Fibroblast of villous mesenchyme (primary cell): ENCODE results near the gene CRKL. TPM values are rescaled to one million over a fixed set of nuclear protein-coding genes. Genes with fewer than 3 reads are reported as not detected.

Source experiments
- DNase-seq: peaks from one replicate; pipeline ENCODE4 v3.0.0-alpha.2; 2010; ENCODE audit warnings: low read depth
- H3K4me3 ChIP-seq: 2 replicates; pipeline ENCODE4 v1.5.1; 2011; ENCODE audit warnings: low read depth, mild to moderate bottlenecking, low read length
- CTCF ChIP-seq: IDR thresholded peaks from 2 replicates; pipeline ENCODE4 v1.5.1; 2012; ENCODE audit warnings: low read depth, mild to moderate bottlenecking, low read length; ENCODE audit not compliant: insufficient read depth
- total RNA-seq: library from RNA; depleted of rRNA; stranded (reverse); fragments of >200 nt; gene quantifications from 2 replicates; pipeline ENCODE4 v1.2.3, GENCODE V29; 2012

CRKL gene
- total RNA-seq, 1 donor: 57.4 TPM

DNA sequence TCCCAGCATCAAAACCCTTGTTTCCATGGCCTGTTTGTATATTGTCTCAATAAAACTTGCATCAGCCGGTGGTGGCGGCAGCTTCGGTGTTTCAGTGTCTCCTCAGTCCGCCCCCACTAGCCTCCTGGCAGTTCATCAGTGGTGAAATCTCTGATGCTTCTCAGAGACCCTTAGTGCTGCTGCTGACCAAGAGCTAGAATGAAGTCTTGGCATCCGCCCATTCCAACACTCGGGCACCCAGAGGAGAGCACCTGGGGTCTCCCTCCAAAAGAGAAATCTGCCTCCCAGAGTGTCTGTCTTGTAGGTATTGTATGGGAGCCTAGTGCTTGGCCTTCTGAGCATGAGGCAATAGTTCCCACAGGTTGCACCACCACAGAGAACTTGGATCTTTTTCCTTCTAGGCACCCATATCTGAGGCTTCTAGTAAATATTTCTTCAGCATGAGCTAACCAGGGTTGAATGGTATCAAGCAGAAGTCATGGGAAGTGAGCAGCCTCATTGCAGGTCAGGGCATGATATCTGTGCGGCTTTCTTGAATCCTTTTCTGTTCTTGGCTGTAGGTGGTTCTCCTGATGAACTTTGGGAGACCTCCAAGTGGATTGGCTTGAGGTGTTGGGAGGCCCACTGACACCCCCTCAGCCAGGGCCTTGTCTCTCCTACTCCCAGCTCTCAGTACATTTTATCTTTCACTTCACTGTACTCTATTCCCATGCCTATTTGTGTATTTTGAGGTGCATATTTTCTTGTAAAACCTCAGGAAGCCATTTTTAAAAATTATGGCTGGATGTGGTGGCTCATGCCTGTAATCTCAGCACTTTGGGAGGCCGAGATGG is 36.7 kb downstream of the CRKL start:
- no peak for TF ChIP-seq CTCF
- peak; percentile 89 for DNase-seq
- H3K4me3 ChIP-seq: no peak overlapping the region

DNA sequence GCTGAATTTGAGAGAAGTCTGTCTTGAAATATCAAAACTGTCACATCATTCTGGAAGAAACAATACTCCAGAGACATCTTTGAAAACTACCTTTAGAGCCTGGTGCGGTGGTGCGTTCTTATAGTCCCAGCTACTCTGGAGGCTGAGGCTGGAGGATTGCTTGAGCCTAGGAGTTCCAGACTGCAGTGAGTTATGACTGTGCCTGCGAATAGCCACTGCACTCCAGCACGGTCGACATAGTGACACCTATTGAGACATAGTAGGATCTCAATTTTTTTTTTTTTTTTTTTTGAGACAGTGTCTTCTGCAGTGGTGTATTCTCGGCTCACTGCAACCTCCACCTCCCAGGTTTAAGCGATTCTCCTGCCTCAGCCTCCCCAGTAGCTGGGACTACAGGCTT is 38.3 kb downstream of the CRKL start:
- H3K4me3 ChIP-seq: no peak overlapping the region
- DNase-seq: no peak
- no peak for TF ChIP-seq CTCF

DNA sequence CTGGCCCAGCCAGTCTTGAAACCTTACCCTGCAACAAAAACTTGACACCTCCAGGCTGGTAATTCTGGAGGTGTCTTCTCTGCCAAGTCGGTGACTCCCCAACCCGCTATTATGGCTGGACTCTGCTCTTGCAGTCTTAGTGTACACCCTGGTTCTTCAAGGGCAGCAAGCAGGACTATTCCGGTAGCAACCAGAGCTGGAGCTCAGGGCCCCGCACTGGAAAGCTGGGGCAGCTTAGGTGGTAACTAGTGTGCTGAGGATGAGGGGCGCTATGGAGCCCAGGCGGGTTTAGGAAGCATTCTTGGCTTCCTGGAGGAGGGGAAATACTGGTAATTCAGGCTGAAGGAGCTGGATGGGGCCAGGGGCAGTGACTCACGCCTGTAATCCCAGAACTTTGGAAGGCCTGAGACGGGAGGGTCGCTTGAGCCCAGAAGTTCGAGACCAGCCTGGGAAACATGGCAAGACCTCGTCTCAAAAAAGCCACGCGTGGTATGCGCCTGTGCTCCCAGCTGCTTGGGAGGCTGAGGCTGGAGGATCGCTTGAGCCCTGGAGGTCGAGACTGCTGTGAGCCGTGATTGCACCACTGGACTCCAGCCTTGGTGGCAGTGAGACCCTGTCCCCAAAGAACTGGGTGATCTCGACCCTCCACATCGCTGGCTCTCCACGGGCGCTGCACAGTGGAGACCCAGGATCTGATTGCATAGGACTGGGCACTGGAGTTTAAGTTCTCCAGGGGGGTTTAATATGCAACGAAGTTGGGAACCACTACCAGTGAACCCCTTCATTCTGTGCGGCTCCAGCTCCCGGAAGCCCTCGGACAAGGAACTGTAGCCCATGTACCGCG is 39.3 kb downstream of the CRKL start:
- no peak for DNase-seq
- no peak for TF ChIP-seq CTCF

DNA sequence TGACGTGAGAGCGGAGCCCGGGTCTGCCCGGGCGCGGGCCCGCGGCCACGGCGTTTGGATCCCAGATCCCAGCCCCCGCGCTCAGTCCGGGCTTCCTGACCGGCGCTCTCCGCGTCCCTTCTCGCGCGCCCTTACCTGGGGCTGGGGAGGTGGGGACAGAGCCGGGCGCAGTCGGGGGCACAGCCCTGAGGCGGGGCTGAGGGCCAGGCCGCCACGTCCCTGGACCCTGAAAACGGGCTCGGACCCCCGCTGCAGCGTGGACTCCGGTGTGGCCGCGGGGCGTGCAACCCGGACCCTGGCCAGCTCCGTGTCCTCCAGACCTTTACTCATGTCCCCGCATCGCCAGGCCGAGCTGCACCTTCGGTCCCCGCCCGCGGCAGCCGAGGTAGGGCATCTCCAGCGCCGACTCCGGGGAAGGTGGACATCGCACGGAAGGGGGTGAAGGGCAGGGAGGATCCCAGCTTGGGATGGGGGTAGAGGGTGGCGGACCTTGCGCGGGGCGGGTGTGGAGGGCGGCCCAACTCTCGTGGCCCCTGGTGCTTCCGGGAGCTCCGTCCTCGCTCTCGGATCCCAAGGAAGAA is 40.0 kb downstream of the CRKL start:
- TF ChIP-seq CTCF: no peak
- DNase-seq: no peak
- H3K4me3 ChIP-seq: peak overlapping the region; percentile 76

More for the DNA sequence above, 39.3 kb downstream of the CRKL start:
- H3K4me3 ChIP-seq: peak overlapping the region; percentile 76

GRCh38 chr22:20957683-20958431 is 40.6 kb downstream of the CRKL start:
- H3K4me3 ChIP-seq: peak overlapping the region; percentile 76
- peak; percentile 35 for DNase-seq
- no peak for TF ChIP-seq CTCF
